Stimulated activated CD4-positive, alpha-beta T cell treated with anti-CD3 and anti-CD28 coated beads, Interleukin-2, amount 100 ng/mL, for 48 hours (primary cell): Measurements from ENCODE around the gene NUTM2F.
"Not testable (repeated sequence)": the region's sequence is repeated elsewhere in the genome, so short reads cannot be mapped to it uniquely, and the experiment has no call there.

Experiments
- DNase-seq, 2 donors: peaks; one replicate each; pipeline ENCODE4 v3.0.0-alpha.2; 2020

The NUTM2F gene

GRCh38 chr9:94328544-94328943 lies at the start of gene NUTM2F:
TSS of gene NUTM2F (minus strand) at chr9:94328644. CDS start at chr9:94328623, 21 bp downstream.
- not testable (repeated sequence) for DNase-seq

GRCh38 chr9:94375197-94375596 lies 46.8 kb upstream of the NUTM2F start:
- not testable (repeated sequence) for DNase-seq

GRCh38 chr9:94374176-94375056 lies 46.0 kb upstream of the NUTM2F start:
- peak; percentile 79 to 83 for DNase-seq

GRCh38 chr9:94373779-94374175 lies 45.3 kb upstream of the NUTM2F start:
- not testable (repeated sequence) for DNase-seq

- DNase-seq, result not testable (repeated sequence)
Measured at GRCh38 chr9:94370266-94370665, 41.8 kb upstream of the NUTM2F start.

- DNase-seq, result not testable (repeated sequence)
Measured at GRCh38 chr9:94364093-94364614, 35.7 kb upstream of the NUTM2F start.

GRCh38 chr9:94357158-94357557 lies 28.7 kb upstream of the NUTM2F start:
- DNase-seq, result not testable (repeated sequence)

- not testable (repeated sequence) for DNase-seq
Measured at GRCh38 chr9:94351901-94352723, 23.7 kb upstream of the NUTM2F start.

- not testable (repeated sequence) for DNase-seq
Measured at GRCh38 chr9:94348754-94349153, 20.3 kb upstream of the NUTM2F start.

GRCh38 chr9:94347451-94347850 lies 19.0 kb upstream of the NUTM2F start:
- not testable (repeated sequence) for DNase-seq

- DNase-seq, result not testable (repeated sequence)
Measured at GRCh38 chr9:94341703-94342102, 13.3 kb upstream of the NUTM2F start.

- not testable (repeated sequence) for DNase-seq
Measured at GRCh38 chr9:94340750-94341149, 12.3 kb upstream of the NUTM2F start.

- not testable (repeated sequence) for DNase-seq
Measured at GRCh38 chr9:94339657-94340056, 11.2 kb upstream of the NUTM2F start.

GRCh38 chr9:94338723-94339122 lies 10.3 kb upstream of the NUTM2F start:
- not testable (repeated sequence) for DNase-seq

GRCh38 chr9:94336445-94336844 lies 8.0 kb upstream of the NUTM2F start:
- DNase-seq, result not testable (repeated sequence)

- DNase-seq, result not testable (repeated sequence)
Measured at GRCh38 chr9:94325583-94325982, 2.9 kb downstream of the NUTM2F start.

- not testable (repeated sequence) for DNase-seq
Measured at GRCh38 chr9:94323153-94323798, 5.2 kb downstream of the NUTM2F start.

GRCh38 chr9:94322342-94322940 lies 6.0 kb downstream of the NUTM2F start:
- DNase-seq, result not testable (repeated sequence)

- not testable (repeated sequence) for DNase-seq
Measured at GRCh38 chr9:94317949-94318657, 10.3 kb downstream of the NUTM2F start.

- DNase-seq, result not testable (repeated sequence)
Measured at GRCh38 chr9:94316236-94316635, 12.2 kb downstream of the NUTM2F start.
